Placental epithelial cell (primary cell): Measurements from ENCODE around the gene ZFAND2A. TPM values are rescaled to one million over a fixed set of nuclear protein-coding genes. Genes with fewer than 3 reads are reported as not detected.

Source experiments
- total RNA-seq: library from RNA; depleted of rRNA; stranded (reverse); fragments of >200 nt; gene quantifications from 2 replicates; pipeline ENCODE4 v1.2.3, GENCODE V29; 2012

The ZFAND2A gene
- total RNA-seq = 11.4 and 19.2 TPM in 2 replicates

GRCh38 chr7:1159891-1160669, at the start of gene ZFAND2A:
Gene ZFAND2A, minus strand, starts transcription at chr7:1160196. Its CDS starts 1,984 bp downstream, at chr7:1158212.

Other genes starting within 250 kb of the ZFAND2A start
- gene ADAP1, start 205.5 kb downstream of the ZFAND2A start, total RNA-seq = 1.6 and 2.0 TPM in 2 replicates
- gene COX19, start 184.6 kb downstream of the ZFAND2A start, total RNA-seq = 11.9 and 20.8 TPM in 2 replicates
- 0.22 and 9.8 TPM in 2 replicates for gene CYP2W1, start 177.0 kb downstream of the ZFAND2A start, total RNA-seq
- 0.33 and 1.2 TPM in 2 replicates for gene GPR146, start 115.7 kb downstream of the ZFAND2A start, total RNA-seq
- gene GPER1, start 72.1 kb downstream of the ZFAND2A start, total RNA-seq = under 0.01 and 0.33 TPM in 2 replicates
- not detected in 2 replicates for gene UNCX, start 72.7 kb upstream of the ZFAND2A start, total RNA-seq